HG03439 (cell line): ENCODE data around the gene HOXA4.

ENCODE experiments used
- ATAC-seq: cut with Tn5 transposase; IDR thresholded peaks from one replicate; pipeline ENCODE4 v1.9.1; 2021; ENCODE audit warnings: mild to moderate bottlenecking, moderate library complexity; ENCODE audit not compliant: unreplicated experiment

Gene HOXA4

DNA sequence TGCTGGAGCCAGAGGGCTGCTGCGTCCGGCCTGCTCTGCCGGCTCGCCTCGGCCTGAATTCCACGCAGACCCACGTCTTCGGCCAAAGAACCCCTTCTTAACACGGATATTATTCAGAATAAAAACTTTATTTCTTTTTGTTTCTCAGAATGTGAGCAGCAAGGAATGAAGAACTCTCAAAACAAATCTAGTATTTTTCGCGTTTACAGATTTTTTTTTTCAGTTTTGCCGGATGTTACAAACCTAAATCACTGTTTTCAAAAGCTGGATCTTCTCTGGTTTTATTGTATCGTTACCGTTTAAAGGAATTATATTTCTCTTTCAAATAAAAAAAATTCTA is 23.7 kb downstream of the HOXA4 start:
- no peak for ATAC-seq

DNA sequence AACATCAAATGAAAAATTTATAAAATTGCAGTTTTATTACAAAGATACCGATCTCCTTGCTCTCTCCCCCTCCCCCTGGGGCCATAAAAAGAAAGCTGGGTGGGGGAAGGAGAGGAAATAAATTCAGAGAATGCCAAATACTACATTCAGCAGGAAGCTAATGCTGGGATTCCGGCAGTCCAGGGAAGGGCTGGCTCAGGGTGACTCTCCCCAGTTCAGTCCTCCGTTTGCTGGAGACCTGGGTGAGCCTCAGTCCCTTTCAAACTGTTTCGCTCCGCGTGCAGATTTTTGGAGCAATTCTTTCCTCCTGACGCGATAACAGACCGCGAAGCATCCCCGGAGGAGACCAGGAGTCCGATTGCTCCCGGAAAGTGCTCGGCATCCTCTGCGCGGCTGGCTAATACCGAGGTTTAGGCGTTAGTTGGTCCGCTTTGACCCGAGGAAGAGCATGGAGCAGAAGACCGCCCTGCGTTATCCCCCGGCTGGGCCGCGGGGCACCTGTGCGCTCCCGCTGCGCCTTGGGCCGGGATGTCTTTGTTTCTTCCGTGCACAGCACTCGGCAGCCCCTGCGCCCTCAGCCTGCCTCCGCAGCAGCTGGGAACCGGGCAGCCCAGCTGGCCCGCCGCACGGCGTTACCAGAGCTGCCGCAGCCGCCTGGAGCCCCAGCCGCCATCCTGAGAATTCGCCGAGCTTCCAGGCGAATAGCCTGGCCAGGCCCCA is 24.2 kb downstream of the HOXA4 start:
- ATAC-seq = no peak

DNA sequence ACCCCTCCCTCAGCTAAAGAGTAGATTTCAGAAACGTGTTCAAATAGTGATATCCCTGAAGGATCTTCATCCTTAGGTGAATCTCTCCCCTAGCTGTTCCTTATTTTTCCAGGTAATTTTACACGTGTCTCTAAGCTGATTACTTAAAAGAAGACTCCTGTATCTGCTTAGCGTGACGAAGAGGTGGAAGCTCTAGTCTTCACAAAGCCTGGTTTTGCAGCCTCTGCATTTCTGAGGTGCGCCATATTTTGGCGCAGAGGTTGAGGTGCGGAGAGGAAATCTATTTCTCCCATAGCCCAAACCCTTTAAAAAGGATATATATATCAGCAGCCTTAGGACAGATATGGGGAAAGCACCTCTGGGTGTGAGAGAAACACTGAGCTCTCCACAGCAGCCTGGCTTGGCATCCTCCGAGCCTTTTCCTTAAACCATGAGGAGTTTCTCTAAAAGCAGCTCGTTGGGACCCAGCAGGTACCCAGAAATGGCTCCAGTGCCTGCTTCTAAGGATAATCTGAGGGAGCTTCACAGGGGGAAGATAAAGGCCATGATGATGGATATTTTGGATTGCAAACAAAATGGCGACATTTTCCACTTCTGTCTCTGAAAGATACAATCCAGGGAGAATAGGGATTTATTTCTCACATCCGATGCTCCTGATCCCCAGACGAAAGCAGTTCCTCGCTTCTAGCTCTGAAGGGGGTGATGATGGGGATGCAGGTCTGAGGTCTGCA is 25.1 kb downstream of the HOXA4 start:
- ATAC-seq = no peak

DNA sequence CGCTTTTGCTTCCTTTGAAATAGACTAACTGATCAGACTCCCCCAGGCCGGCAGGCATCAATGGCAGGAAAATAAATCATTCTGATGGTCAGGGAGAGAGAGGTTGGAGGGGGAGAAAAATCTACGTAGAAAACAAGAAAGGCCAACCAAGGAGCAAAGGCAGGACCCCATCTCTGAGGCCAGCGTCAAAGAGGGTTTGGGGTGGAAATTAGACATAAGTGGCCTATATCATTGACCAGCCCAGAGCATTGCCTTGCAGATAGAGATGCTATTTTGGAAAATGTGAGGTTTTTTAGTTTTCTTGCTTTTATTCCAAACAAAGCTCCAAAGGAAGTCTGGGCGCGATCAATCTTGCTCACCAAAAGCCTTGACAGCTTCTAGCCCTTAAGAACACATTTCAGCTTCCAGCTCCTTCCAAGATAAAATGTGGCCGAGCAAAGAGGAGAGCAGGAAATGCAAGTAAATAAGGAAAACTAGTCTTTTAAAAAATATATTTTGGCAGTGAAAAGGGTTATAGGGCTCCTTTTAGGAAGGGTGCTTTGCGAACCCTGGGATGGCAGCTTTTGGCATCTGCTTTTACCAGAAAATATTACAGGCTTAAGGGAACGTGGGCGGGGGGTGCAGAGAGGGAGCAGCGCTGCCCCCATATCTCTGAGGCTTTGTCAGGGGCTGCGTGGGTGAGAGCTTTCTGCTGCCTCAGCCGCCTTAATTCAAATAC is 26.1 kb downstream of the HOXA4 start:
- ATAC-seq = no peak

DNA sequence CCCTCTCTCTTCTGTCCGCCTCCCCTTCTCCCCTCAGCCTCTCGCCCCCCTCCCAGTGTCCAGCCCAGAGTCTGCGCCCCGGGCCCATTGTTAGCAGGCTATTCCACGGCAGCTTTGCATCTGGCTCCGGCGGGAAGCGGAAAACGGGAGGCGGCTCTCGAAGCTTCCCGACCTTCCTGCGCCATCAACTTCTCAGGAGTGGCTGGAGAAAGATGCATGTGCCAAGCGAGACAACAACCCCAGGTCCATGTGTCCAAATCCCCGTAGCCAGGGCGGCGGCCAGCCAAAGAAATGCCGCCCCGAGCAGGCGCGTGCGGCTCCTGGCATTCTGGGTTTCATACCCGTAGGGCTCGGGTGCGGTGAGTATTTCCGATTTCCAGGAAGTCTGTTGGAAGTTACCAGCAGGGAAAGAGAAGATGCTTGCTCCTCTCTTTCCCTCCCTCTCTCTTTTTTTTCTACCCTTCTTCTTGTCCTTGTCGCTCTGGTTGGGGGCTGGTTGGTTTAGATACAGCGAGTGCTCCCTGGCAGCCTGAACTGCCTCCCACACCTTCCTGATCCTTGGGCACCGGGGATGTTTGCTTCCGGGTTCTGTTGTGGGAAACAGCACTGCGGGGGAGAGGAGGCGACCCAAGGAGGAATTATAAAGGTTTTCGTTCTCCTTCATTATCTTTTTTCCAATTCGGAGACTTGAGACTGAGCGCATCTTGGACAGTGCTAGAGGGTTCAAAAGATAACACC is 26.9 kb downstream of the HOXA4 start:
- no peak for ATAC-seq

DNA sequence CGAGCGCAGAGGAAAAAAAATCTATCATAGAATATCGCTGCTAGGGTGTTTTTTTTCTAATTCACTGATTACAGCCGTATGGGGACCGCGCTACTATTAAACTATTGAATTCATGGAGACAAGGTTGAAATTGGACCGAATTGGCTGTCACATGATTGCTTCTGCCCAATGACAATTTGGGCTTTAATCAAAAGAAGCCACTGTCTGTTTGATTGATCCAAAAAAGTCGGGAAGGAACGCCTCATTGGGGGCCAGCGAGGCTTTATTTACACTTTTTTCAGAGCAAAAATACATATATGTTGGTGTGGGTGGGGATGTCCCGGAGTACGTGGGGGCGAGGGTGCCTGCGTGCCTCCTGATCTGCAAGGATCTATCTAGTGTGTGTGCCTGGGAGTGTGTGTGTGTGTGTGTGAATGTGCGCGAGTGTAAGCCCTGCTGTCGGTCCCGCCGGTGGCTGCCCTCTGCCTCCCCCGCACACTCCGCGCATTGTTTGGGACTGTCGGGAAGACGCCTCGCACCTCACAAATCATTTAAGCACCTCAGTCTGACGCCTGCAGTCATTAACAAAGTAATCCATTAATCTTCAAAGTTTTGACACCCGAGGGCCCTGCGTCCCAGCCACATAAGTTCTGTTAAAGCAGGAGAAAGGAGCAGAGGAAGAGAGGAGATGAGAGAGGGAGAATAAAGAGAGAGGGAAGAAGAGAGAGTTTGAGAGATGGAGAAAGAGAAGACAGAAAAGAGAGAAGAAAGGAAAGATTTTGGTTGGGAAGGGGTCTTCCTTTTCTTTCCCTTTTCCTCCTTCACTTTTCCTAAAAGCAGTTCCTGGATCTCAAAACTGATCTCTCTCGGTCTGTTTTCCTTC is 27.7 kb downstream of the HOXA4 start, which contains the start of gene HOXA2:
Gene HOXA2, minus strand, starts transcription at position 103 of the 862 bp plus-strand sequence. CDS start 183 bp downstream, outside the sequence.
- no peak for ATAC-seq

DNA sequence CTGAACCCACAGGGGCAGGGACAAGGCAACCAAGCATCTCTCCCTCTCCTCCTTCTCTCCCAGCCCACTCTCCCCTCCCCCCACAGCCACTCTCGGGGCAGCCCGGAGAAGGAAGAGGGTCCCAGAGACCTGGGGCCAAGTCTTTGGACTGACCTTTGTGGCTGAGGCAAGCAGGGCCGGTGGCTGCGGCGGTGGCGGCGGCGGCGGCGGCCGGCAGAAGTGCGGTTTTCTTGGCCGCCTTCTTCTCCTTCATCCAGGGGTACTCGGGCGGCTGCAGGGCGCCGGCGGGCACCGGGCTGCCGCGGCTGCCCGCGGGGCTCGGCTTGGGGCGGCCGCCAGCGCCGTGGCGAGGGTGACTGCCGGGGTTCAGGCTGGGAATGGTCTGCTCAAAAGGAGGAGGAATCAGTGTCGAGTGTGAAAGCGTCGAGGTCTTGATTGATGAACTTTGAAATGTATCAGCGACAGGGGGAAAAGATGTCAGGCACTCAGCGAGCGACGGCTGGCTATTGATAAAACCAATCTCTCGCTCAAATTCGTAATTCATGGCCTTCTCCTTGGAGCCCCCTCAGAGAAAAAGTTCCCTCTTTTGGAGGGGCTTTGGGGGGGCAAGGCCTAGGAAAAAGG is 28.5 kb downstream of the HOXA4 start:
- no peak for ATAC-seq

DNA sequence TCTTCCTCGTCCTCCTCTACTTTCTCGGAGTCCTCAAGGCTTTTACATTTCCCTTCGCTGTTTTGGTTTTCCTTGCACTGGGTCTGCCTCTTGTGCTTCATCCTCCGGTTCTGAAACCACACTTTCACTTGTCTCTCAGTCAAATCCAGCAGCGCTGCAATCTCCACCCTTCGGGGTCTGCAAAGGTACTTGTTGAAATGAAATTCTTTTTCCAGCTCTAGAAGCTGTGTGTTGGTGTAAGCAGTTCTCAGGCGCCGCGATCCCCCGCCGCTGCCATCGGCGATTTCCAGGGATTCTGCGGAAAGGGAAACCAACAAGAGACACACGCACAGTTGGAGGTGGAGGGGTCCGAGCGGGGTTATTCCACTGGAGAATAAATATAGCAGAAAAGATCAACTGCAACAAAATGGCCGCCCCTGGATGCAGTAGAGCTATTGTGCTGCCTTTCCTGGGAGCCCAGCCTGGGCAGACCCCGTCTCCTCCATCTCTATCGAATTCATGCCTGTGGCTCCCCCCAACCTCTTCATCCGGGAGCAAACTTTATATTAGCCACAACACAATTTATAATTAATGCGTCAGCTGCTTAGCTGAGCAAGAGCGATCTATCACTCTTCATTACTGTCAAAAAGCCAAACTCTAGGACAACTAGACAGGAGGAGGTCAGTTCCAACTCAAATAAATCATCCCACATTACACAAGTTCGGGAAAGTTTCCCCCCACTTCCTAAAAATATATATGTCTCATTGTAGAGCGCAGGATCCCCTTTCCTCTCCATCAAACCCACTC is 29.2 kb downstream of the HOXA4 start:
- ATAC-seq = no peak

DNA sequence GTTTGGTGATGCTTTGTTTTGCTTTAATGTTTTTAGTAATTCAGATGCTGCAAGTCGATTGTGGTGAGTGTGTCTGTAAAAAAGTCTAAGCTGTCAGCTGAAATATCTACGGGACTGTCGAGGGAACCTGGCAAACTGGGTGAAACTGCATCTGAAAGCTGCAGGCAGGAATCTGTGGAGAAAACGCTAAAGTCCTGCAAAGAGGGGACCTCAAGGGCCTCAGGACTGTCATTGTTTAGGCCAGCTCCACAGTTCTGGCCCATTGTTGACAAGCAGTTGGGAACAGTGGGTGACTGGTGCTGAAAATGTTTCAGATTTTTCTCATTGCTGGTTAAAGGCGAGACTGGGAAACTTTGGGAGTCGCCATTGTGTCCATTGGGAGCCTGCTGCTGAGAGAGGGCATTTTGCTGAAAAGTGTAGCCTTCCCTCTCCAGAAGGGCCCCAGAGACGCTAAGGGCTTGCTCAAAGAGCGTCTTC is 29.8 kb downstream of the HOXA4 start:
- no peak for ATAC-seq

DNA sequence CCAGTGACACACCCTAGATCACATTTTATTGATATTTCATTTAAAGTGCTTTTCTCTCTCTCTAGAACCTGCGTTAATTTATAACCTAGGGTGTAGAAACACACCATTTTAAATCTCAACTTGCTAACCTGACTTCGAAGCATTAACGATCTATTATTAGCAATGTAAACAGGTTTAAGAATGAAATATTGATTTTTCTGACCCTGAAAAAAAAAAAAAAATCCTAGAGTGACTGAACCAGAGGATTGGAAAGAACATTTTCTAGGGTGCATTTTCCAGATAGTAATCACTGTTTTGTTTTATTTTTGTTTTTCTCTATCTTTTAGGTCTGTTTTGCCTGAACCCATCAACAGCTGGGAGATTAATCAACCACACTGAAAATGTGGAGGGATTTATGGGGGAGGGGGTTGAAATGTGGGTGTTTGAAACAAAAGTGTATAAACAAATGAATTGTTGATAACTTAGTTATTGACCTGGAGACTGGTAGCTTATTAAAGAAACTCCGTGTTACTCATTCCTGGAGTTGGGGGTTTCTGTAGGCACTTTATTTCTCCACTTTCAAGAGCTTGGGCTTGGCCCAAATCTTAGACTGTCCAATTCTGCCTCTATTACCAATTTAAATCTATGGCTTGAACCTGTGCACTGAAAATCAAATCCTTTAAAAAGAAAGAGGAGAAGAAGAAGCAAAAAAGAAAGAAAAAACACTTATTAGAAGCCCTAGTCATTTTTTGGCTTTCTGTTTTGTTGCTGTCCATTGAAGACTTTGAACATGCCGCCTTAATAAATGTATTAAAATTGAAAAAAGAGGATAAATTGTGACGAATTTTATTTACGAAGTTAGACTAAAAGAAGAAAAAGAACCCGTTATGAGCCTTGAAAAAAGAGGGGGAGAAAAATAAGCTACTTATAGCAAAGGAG is 30.8 kb downstream of the HOXA4 start:
- ATAC-seq = no peak

DNA sequence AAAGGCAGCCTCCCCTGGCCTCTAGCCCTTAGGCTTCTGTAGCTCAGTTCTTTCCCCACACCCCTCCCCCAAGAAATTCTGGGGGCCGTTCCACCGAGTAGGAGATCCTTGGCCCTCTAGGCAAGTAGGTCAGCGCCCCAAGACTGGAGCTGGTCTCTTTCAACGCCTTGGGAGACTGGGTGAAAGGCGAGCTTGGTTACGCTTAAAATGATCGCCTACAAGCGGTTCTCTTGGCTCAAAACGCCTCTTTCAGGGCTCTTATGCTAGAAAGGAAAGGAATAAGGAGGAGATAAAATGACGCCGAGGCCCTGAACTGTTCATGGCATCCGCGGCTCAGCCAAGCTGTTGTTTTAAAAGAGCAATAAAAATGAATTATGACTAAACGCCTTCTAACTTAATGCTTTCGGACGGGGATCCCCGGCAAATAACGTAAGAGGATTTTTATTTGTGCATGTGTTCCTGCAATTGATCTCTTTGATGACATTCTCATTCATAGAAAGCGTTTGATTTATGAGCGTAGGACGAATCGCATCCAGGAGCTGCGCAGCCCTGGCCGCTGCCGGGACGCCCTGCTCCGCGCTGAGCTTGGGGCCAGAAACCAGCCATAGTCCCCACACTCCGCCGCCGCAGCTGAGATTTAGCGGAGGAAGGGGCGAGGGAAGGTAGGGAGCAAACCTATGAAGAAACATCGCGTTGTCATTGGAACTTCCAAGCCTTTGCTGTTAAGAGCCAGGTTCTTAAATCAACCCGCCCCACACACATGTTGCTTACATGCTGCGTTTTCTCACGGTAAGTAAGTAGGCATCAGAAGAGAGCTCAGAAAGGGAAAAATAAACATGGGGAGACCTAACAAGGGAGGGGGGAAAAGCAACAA is 31.7 kb downstream of the HOXA4 start:
- no peak for ATAC-seq

DNA sequence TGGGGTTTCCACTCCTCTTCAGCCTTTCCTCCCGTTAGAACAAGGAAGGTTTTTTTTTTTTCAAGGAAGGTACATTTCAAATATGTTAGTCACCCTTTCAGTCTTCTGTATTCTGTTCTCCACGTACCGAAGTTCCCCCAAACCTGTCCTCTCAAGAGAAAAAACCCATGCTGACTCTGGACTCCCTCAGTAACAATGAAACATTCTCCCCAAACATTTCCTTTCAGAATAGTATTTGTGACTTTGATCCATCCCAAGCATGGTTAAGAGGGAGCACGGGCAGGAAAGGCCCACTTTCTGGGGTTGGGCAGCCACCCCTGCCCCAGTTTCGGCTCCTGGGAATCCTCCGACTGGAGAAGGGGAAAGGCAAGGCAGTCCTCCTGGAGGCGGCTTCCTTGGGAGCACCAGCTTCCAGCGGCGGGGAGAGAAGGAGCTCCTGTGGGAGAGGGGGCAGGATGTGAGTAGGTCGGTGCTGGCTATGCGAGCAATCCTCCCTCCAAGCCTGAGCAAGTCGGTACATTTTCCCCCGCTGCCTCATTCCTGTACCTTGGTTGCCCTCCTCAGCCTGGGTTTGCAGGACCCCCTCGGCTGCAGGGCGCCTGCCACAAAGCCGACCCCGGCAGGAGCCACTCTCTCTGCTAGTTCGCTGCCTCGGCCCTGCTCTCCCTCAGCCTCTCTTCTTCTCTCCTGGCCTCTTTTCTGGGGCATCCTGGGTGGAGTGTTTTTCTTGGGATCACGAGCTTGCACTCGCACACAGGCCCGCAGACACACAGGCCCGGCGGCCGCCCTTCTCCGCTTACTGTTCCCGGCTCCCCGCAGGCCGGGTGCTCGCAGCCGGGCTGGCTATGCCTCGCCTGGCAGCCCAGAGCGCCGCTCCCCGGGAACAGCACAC is 32.6 kb downstream of the HOXA4 start:
- ATAC-seq = no peak

DNA sequence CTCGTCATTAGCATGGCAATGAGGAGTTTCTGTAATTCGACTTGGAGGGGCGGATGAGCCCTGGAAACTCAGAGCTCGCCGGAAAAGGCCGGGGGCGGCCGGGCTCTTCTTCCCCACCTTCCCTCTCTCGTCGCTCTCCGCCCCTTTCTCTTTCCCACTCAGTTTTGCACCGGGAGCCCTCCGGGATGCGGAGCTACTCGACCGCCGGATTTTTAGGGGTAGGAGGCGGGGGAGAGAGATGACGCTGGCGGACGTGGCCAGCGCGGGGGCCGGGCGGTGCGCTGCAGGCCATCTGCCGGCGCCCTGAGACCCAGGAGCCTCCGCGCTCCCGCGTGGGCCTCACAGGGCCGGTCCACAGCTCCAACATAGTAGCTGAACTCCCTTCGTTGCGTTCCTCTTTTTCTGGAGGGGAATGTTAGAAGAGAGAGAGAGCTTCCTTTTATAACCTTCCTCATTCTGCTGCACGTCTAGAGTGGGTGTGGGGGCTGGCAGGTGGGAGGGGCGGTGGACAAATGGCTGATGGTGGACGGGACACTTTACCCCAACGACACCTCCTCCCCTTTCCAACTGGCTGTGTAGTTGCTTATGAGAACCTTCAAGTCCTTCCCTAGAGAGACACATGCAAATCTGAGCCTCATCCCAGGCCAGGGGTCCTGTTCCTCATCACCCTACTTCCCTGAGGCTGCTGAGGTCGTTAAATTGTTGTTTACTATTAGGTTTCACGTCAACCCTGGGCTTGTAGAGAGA is 33.6 kb downstream of the HOXA4 start:
- ATAC-seq = no peak

DNA sequence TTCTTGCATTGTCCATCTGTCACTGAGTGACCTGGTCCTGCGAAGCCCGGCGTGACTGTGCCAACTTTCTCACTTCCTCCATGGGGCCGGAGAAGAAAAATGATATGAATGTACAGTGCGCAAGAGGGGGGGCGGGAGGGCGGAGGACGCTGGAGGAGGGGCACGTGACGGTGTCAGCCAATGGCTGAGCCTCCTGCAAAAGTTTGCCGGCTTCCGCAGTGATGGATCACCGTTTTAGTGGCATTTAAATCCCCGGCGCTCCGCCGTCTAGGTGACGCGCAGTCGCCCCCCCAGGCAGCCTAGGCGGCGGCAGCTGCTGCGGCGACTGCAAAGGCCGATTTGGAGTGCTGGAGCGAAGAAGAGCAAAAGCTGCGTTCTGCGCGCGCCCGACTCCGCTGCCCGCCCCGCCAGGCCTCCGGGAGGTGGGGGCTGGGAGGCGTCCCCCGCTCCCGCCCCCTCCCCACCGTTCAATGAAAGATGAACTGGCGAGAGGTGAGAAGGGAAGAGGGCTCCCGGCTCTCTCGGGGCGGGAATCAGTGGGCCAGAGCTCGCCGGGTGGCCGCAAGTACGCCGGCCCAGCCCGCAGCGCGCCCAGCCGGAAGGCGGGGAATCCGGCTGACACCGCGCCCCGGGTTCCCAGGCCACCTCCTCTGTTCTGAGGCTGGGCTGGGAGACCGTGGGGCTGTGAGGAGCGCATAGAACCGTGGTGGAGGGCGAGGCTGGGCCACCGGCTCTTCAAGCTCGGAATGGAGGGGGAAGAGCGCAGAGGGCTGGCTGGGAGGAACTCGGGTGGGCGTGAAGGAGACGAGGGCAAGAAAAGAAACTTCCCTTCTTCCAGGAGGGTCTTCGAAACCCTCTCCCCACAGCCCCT is 34.4 kb downstream of the HOXA4 start, which contains the start of gene HOXA1:
Gene HOXA1, minus strand, starts transcription at position 104 of the 871 bp plus-strand sequence. Its CDS starts 88 bp downstream, at position 16.
- peak; percentile 85 for ATAC-seq
